Pancreas (tissue), 10 donors: ENCODE data around the gene TMEM198. TPM values are rescaled to one million over a fixed set of nuclear protein-coding genes. Genes with fewer than 3 reads are reported as not detected.

Source experiments
- ATAC-seq, 4 donors: fragments of 200-7000 bp; cut with Tn5 transposase; one replicate each; pipeline versions ENCODE4 v1.8.0 to v1.9.1; 2020; ENCODE audit warnings: mild to moderate bottlenecking in 4 of 4, moderate library complexity in 4 of 4
- DNase-seq, 6 donors: peaks; one replicate each; pipeline ENCODE4 v3.0.0-alpha.2; 2020
- FAIRE-seq: peaks from 2 replicates; lab custom pipeline; 2012; peaks lifted over from hg19 to GRCh38; lab: Jason Lieb, UNC
- H3K27ac ChIP-seq, 4 donors: fragments of 200-600 bp; sonication (generic); 1 replicate in 3 of 4; 2 replicates in 1 of 4; pipeline versions ENCODE4 v1.5.0 to v1.8.0; 2020
- H3K27me3 ChIP-seq, 4 donors: fragments of 200-600 bp; one replicate each; pipeline ENCODE4 v1.8.0; 2021
- H3K36me3 ChIP-seq, 3 donors: fragments of 200-600 bp; sonication (generic) in 1 of 3; one replicate each; pipeline versions ENCODE4 v1.5.0 to v1.8.0; 2020 to 2021
- H3K4me1 ChIP-seq, 3 donors: fragments of 200-600 bp; one replicate each; pipeline ENCODE4 v1.8.0; 2021
- H3K4me3 ChIP-seq, 4 donors: fragments of 200-600 bp; sonication (generic) in 2 of 4; one replicate each; pipeline versions ENCODE4 v1.5.0 to v1.8.0; 2020 to 2021
- H3K9me3 ChIP-seq, 4 donors: fragments of 200-600 bp; one replicate each; pipeline ENCODE4 v1.8.0; 2021
- WGBS, 2 donors: extraction: QIAGEN DNeasy Blood & Tissue Kit; methylation state at CpG; one replicate each; pipeline ENCODE4 v1.1.7; 2013; 5-methylcytosine and 5-hydroxymethylcytosine counted together
- intact Hi-C, 3 donors: fragments of 100-400 bp; cut with DNase I; formaldehyde crosslinking; loops; one replicate each; pipeline versions ENCODE4 v1.11.1 to v1.14.2; 2022
- polyA plus RNA-seq, 2 donors: library from polyadenylated mRNA; stranded (reverse); fragments of 200-250 nt; gene quantifications; one replicate each; pipeline ENCODE4 v1.2.3, GENCODE V29; 2013
- total RNA-seq, 6 donors: library from RNA; stranded (reverse); fragmentation: NEBNext Ultra II Directional in 4 of 6; extraction: Animal tissue kit (Norgen Biotek cat#: 25700) in 4 of 6; gene quantifications; one replicate each; pipeline versions ENCODE4 v1.2.1 to v1.2.4, GENCODE V29; 2021 to 2023
- TF ChIP-seq, protein P1 (sequence below), 4 donors: fragments of 200-600 bp; sonication (generic) in 3 of 4; IDR thresholded peaks; one replicate each; pipeline versions ENCODE4 v1.5.0 to v1.8.0; 2021; ENCODE audit warnings: antibody characterized with exemption in 4 of 4
- donor health status: healthy with polysubstance abuse.
- donor health status: DM: no; HTN: no; CAD: no; lungs with moderate emphysema.
- donor health status: DM: no; HTN: no; CAD: no.
- donor health status: control.
- donor health status: control.
- donor health status: Bipolar disorder and iron deficiency.
- donor health status: DM: yes; HTN: yes; CAD: no.
- donor health status: DM: no; HTN: no; CAD: no.
- donor health status: DM: no; HTN: no; CAD: no.
- donor health status: DM: yes; HTN: yes; CAD: no.

The TMEM198 gene
- total and polyA plus RNA-seq, 8 donors, result 2.6 to 13.3 (median 5.9) TPM

DNA sequence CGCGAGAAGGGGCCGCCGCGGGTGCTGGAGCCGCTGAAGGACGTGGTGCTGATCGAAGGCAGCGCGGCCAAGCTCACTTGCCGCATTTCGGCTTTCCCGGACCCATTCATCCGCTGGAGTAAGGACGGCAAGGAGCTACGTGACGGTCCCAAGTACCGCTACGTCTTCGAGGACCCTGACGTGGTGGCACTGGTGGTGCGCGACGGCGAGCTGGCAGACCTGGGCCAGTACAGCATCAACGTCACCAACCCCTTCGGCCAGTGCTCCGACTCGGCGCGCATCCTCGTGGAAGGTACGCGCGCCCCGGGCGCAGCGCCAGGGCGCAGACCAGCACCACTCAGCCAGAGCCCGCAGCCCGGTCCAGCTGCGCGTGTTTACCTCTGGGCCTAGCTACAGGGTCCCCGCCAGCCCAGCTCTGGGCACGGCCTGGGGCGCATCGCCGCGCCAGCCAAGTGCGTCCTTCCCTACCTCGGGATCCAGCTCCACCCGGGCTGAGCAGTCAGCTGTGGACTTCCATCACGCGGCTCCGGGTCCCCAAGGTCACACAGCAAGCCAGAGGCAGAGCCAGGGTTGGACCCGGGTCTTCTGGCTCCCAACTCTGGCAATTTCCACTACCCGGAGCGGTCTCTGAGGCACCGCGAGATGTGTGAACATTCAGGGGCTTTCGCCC is 46.9 kb upstream of the TMEM198 start:
- intact Hi-C loops, result no loop called here
- WGBS, 2 donors, result 13 to 15% methylated on average over 61 of the region's 61 CpGs
- Histone ChIP-seq H3K4me3 (peak overlapping the region in 3 of 4 donors; percentile 60 to 67 (median 65)), H3K27me3 (no peaks in the 10 kb centered on the region), H3K4me1 (peaks cover 0 to 15% (median 4%) of the 10 kb centered on the region in 3 donors), H3K27ac (no peak overlapping the region), H3K9me3 (no peaks in the 10 kb centered on the region), H3K36me3 (no peaks in the 10 kb centered on the region)
- FAIRE-seq (no peak), DNase-seq (peak in 3 of 6 donors; percentile 30 to 86 (median 63)), ATAC-seq (no peak)
- TF ChIP-seq, protein P1, sequence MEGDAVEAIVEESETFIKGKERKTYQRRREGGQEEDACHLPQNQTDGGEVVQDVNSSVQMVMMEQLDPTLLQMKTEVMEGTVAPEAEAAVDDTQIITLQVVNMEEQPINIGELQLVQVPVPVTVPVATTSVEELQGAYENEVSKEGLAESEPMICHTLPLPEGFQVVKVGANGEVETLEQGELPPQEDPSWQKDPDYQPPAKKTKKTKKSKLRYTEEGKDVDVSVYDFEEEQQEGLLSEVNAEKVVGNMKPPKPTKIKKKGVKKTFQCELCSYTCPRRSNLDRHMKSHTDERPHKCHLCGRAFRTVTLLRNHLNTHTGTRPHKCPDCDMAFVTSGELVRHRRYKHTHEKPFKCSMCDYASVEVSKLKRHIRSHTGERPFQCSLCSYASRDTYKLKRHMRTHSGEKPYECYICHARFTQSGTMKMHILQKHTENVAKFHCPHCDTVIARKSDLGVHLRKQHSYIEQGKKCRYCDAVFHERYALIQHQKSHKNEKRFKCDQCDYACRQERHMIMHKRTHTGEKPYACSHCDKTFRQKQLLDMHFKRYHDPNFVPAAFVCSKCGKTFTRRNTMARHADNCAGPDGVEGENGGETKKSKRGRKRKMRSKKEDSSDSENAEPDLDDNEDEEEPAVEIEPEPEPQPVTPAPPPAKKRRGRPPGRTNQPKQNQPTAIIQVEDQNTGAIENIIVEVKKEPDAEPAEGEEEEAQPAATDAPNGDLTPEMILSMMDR (IDR thresholded peaks at IDR 0.05), result no peak

DNA sequence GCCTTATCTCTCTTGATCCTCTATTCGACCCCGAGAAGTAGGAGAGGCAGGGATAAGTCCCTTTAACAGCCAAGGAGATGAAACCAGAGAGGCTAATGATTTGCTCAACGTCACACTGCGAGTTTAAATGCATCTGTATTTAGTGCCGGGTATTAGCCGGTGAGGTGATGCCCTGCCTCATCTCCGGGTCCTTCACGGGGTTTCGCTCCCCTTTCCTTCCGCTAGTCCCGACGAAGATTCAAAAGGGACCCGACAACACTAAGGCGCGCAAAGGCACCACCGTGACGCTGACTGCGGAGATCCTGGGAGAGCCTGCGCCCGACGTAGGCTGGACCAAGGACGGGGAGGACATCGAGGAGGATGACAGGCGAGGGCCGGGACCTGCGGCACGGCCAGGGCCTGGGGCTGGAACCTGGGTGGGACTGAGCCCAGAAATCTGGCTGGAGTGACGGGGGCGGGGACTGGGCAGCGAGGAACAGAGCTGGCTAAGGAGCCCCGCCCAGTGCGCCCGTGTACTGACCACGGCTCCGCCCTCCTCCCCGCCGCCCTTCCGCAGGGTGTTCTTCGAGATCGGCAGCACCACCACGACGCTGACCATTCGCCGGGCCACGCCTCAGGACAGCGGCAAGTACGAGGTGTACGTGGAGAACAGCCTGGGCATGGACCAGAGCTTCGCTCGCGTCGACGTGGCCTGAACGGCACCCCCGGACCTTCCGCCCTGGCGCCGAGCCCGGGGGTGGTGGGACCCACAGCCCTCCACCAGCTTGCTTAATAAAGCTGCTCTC is 46.1 kb upstream of the TMEM198 start:
- intact Hi-C loops, result no loop called here
- TF ChIP-seq, protein P1 (IDR thresholded peaks at IDR 0.05), result no peak
- peak; percentile 79 to 89 (median 82) for ATAC-seq
- no peak for FAIRE-seq
- Histone ChIP-seq H3K4me3 (peak overlapping the region; percentile 30 to 67 (median 62)), H3K4me1 (peaks cover 0 to 15% (median 4%) of the 10 kb centered on the region in 3 donors), H3K27me3 (no peaks in the 10 kb centered on the region), H3K27ac (peak overlapping the region; percentile 75 to 95 (median 88)), H3K9me3 (no peaks in the 10 kb centered on the region), H3K36me3 (no peaks in the 10 kb centered on the region)
- 1 to 2% methylated on average over 56 to 59 of the region's 59 CpGs for WGBS, 2 donors
- peak; percentile 83 to 94 (median 90) for DNase-seq

DNA sequence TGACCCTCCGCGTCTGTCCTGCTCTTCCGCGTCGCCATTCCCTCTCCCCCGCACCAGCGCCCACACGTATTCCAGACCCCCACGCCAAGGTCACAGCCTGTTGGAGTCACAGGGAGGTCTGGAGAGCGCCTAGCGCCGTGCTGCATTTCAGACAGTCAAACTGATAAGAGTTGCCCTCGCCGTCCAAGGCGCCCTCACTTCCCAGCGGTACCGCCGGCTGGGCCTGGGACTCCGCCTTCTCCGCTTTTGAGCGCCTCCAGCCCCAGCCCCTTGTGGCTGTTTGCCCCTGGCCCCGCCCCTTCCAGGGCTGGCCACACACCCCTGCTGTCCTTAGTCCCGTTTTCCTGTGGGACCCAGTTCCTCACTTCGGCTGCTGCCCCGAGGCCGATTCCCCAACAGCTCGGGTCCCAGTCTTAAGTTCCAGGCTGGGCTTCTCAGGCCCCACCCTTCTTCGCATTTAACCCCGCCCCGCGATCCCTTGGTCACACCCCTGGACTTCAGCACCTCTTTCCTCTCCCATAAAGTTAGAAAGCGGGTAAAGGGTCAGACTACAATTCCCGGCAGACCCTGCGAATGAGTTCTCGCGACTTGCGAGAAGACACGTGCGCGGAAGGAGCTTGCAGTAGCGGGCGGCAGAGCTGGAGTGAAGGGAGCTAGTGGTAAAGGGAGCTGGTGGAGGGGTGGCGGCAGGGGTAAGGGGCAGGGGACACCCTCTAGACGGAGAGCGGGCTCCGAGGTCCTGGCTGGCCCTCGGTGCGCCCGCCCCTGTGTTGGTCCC is 45.4 kb upstream of the TMEM198 start, which contains the start of gene GMPPA:
TSS of gene GMPPA (plus strand) at position 612 of the 778 bp plus-strand sequence. CDS start 1,085 bp downstream, outside the sequence.
- FAIRE-seq (peak; percentile 79), DNase-seq (peak; percentile 91 to 98 (median 96)), ATAC-seq (peak; percentile 85 to 95 (median 89))
- 0% methylated on average over 49 of the region's 49 CpGs for WGBS, 2 donors
- H3K9me3 ChIP-seq, result no peaks in the 10 kb centered on the region
- H3K36me3 ChIP-seq, result no peaks in the 10 kb centered on the region
- H3K4me1 ChIP-seq, result peaks cover 0 to 15% (median 4%) of the 10 kb centered on the region in 3 donors
- intact Hi-C loops, result no loop called here
- H3K27me3 ChIP-seq, result no peaks in the 10 kb centered on the region
- H3K4me3 ChIP-seq, result peak within 1 kb of the TSS; percentile 61 to 67 (median 64)
- H3K27ac ChIP-seq, result peak within 1 kb of the TSS; percentile 75 to 95 (median 88)
- TF ChIP-seq, protein P1 (IDR thresholded peaks at IDR 0.05), result no peak

DNA sequence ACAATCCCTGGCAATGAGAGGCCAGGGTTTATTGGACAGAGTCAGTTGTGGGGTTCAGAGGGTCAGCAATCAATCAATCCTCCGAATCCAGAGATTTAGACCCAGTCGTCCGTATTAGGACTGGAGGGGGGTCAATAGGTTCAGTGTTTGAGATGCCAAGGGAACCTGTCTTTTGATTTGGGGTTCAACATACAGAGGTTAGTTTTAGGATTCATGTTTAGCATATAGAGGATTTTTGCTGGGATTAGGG is 44.8 kb upstream of the TMEM198 start:
- no peak for FAIRE-seq
- Histone ChIP-seq H3K27ac (peak overlapping the region; percentile 75 to 95 (median 88)), H3K4me3 (peak overlapping the region; percentile 61 to 67 (median 64)), H3K27me3 (no peaks in the 10 kb centered on the region), H3K4me1 (peaks cover 0 to 15% (median 4%) of the 10 kb centered on the region in 3 donors), H3K9me3 (no peaks in the 10 kb centered on the region), H3K36me3 (peaks cover 0 to 4% (median 0%) of the 10 kb centered on the region in 3 donors)
- TF ChIP-seq, protein P1 (IDR thresholded peaks at IDR 0.05), result no peak
- ATAC-seq, result no peak
- DNase-seq, result no peak
- intact Hi-C loops, result no loop called here
- WGBS, 2 donors, result 1% methylated on average over 3 of the region's 3 CpGs
